ENCODE measurements around the gene SLC29A1. TPM values are rescaled to one million over a fixed set of nuclear protein-coding genes. Genes with fewer than 3 reads are reported as not detected.

The SLC29A1 gene
- polyA plus RNA-seq, 1 experiment = 34.1 TPM

GRCh38 chr6:44188819-44189218, 34.6 kb upstream of the SLC29A1 start:
- POLR2A ChIA-PET = no interaction called here
- Histone ChIP-seq H3K4me3 (ENCODE audit: low read depth, low read length) (no peak overlapping the region), H3K27me3 (ENCODE audit: control insufficient read depth, insufficient read depth, low read length) (peaks cover 2% of the 10 kb centered on the region), H3K36me3 (ENCODE audit: control insufficient read depth, insufficient read depth, low read length) (no peaks in the 10 kb centered on the region)
- TF ChIP-seq, protein P1, sequence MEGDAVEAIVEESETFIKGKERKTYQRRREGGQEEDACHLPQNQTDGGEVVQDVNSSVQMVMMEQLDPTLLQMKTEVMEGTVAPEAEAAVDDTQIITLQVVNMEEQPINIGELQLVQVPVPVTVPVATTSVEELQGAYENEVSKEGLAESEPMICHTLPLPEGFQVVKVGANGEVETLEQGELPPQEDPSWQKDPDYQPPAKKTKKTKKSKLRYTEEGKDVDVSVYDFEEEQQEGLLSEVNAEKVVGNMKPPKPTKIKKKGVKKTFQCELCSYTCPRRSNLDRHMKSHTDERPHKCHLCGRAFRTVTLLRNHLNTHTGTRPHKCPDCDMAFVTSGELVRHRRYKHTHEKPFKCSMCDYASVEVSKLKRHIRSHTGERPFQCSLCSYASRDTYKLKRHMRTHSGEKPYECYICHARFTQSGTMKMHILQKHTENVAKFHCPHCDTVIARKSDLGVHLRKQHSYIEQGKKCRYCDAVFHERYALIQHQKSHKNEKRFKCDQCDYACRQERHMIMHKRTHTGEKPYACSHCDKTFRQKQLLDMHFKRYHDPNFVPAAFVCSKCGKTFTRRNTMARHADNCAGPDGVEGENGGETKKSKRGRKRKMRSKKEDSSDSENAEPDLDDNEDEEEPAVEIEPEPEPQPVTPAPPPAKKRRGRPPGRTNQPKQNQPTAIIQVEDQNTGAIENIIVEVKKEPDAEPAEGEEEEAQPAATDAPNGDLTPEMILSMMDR (IDR thresholded peaks at IDR 0.05; ENCODE audit: insufficient read depth, low read depth, low read length) = no peak
- no peak for DNase-seq (ENCODE audit: low read depth)
- CTCF ChIA-PET = interaction anchor here (1.1 kb wide), 1 partner anchor 12 kb away, joined by 3 read pairs; no protein-coding TSS in a partner anchor

DNA sequence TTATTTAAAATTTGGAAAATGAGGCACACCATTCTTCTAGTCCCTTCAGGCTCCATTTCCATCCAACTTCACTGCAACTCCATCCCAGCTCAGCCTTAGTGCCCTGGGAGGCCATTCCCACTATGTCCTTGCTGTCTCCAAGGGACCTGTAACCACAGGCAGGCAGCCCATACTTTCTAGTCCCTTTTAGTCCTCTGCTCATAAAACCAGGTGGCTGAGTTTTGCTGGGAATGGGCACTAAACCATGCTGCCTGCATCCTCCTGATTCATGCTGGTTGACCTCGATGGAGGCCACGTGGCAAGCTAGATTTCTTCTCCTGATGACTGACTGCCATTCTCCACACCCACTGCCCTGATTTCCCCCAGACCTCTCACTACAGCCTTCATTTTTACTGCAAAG, 34.1 kb upstream of the SLC29A1 start:
- POLR2A ChIA-PET = no interaction called here
- Histone ChIP-seq H3K27me3 (ENCODE audit: control insufficient read depth, insufficient read depth, low read length) (peaks cover 1% of the 10 kb centered on the region), H3K4me3 (ENCODE audit: low read depth, low read length) (no peak overlapping the region), H3K36me3 (ENCODE audit: control insufficient read depth, insufficient read depth, low read length) (no peaks in the 10 kb centered on the region)
- TF ChIP-seq, protein P1 (IDR thresholded peaks at IDR 0.05; ENCODE audit: insufficient read depth, low read depth, low read length) = no peak
- DNase-seq (ENCODE audit: low read depth) = no peak
- CTCF ChIA-PET = no interaction called here

GRCh38 chr6:44190715-44191114, 32.7 kb upstream of the SLC29A1 start:
- Histone ChIP-seq H3K4me3 (ENCODE audit: low read depth, low read length) (no peak overlapping the region), H3K36me3 (ENCODE audit: control insufficient read depth, insufficient read depth, low read length) (no peaks in the 10 kb centered on the region), H3K27me3 (ENCODE audit: control insufficient read depth, insufficient read depth, low read length) (peaks cover 3% of the 10 kb centered on the region)
- no peak for DNase-seq (ENCODE audit: low read depth)
- TF ChIP-seq, protein P1 (IDR thresholded peaks at IDR 0.05; ENCODE audit: insufficient read depth, low read depth, low read length) = no peak
- ChIA-PET CTCF (interaction anchor here (0.7 to 1.0 kb wide), 2 partner anchors 22 to 44 kb away, joined by 5 to 7 read pairs; no protein-coding TSS in a partner anchor), POLR2A (no interaction called here)

- CTCF ChIA-PET = interaction anchor here (1.1 kb wide), 1 partner anchor 31 kb away, joined by 4 read pairs; no protein-coding TSS in a partner anchor
- Histone ChIP-seq H3K27me3 (ENCODE audit: control insufficient read depth, insufficient read depth, low read length) (peaks cover 3% of the 10 kb centered on the region), H3K36me3 (ENCODE audit: control insufficient read depth, insufficient read depth, low read length) (no peaks in the 10 kb centered on the region), H3K4me3 (ENCODE audit: low read depth, low read length) (0 out of 2 replicates have a peak overlapping the region, but pooled peaks have one; percentile 6)
- POLR2A ChIA-PET = no interaction called here
- TF ChIP-seq, protein P1 (IDR thresholded peaks at IDR 0.05; ENCODE audit: insufficient read depth, low read depth, low read length) = no peak
- DNase-seq (ENCODE audit: low read depth) = no peak
These were observed 30.9 kb upstream of the SLC29A1 start for GRCh38 chr6:44192428-44193041.

GRCh38 chr6:44193307-44193910, 30.0 kb upstream of the SLC29A1 start:
- CTCF ChIA-PET = interaction anchor here (1.1 to 1.4 kb wide), 2 partner anchors 32 to 41 kb away, joined by 3 to 4 read pairs; no protein-coding TSS in a partner anchor
- Histone ChIP-seq H3K4me3 (ENCODE audit: low read depth, low read length) (no peak overlapping the region), H3K36me3 (ENCODE audit: control insufficient read depth, insufficient read depth, low read length) (no peaks in the 10 kb centered on the region), H3K27me3 (ENCODE audit: control insufficient read depth, insufficient read depth, low read length) (peaks cover 3% of the 10 kb centered on the region)
- DNase-seq (ENCODE audit: low read depth) = no peak
- TF ChIP-seq, protein P1 (IDR thresholded peaks at IDR 0.05; ENCODE audit: insufficient read depth, low read depth, low read length) = no peak
- POLR2A ChIA-PET = no interaction called here

Measured in BJ (cell line).